GM10266 (cell line): ENCODE data around the gene KHDRBS1.
"Not testable (repeated sequence)": the region's sequence is repeated elsewhere in the genome, so short reads cannot be mapped to it uniquely, and the experiment has no call there.

Experiments used
- DNase-seq: peaks from one replicate; pipeline ENCODE4 v3.0.0; 2012; ENCODE audit errors: extremely low spot score
- CTCF ChIP-seq: IDR thresholded peaks from 2 replicates; pipeline ENCODE4 v1.5.1; 2012; ENCODE audit warnings: mild to moderate bottlenecking, low read depth; ENCODE audit not compliant: control insufficient read depth, insufficient read depth; ENCODE audit errors: missing control alignments

The KHDRBS1 gene

GRCh38 chr1:31991182-31991581 lies 22.5 kb upstream of the KHDRBS1 start:
- no peak for TF ChIP-seq CTCF
- DNase-seq = no peak

- DNase-seq = no peak
- no peak for TF ChIP-seq CTCF
Measured at GRCh38 chr1:31995263-31995662, 18.4 kb upstream of the KHDRBS1 start.

GRCh38 chr1:31996121-31996520 lies 17.5 kb upstream of the KHDRBS1 start:
- DNase-seq = not testable (repeated sequence)

GRCh38 chr1:32001863-32002262 lies 11.8 kb upstream of the KHDRBS1 start:
- no peak for DNase-seq
- no peak for TF ChIP-seq CTCF

- not testable (repeated sequence) for DNase-seq
Measured at GRCh38 chr1:32002285-32002684, 11.4 kb upstream of the KHDRBS1 start.

- DNase-seq = no peak
- no peak for TF ChIP-seq CTCF
Measured at GRCh38 chr1:32005522-32005921, 8.1 kb upstream of the KHDRBS1 start.

GRCh38 chr1:32007591-32007940 lies 6.1 kb upstream of the KHDRBS1 start:
- no peak for TF ChIP-seq CTCF
- DNase-seq = no peak

- no peak for TF ChIP-seq CTCF
- no peak for DNase-seq
Measured at GRCh38 chr1:32010246-32010645, 3.4 kb upstream of the KHDRBS1 start.

- no peak for DNase-seq
- no peak for TF ChIP-seq CTCF
Measured at GRCh38 chr1:32012709-32013385, 821 bp upstream of the KHDRBS1 start.
